Neural crest cell (in vitro differentiated cells): ENCODE measurements around the gene SCGB3A1. TPM values are rescaled to one million over a fixed set of nuclear protein-coding genes. Genes with fewer than 3 reads are reported as not detected.

ENCODE experiments used
- DNase-seq: peaks from one replicate; pipeline ENCODE4 v3.0.0; 2021; ENCODE audit warnings: low read depth, mixed read lengths, low spot score
- H3K27ac Mint-ChIP-seq: one replicate; pipeline ENCODE4 v1.8.0; 2021; ENCODE audit warnings: mild to moderate bottlenecking, mixed read lengths; ENCODE audit not compliant: unreplicated experiment
- H3K27me3 Mint-ChIP-seq: 2 replicates; pipeline ENCODE4 v1.8.0; 2021; ENCODE audit warnings: low read depth, mild to moderate bottlenecking, mixed read lengths
- H3K36me3 Mint-ChIP-seq: 2 replicates; pipeline ENCODE4 v1.8.0; 2021; ENCODE audit warnings: low read depth, mild to moderate bottlenecking, mixed read lengths
- H3K4me1 Mint-ChIP-seq: 2 replicates; pipeline ENCODE4 v1.8.0; 2021; ENCODE audit warnings: mixed read lengths
- H3K4me3 Mint-ChIP-seq: one replicate; pipeline ENCODE4 v1.8.0; 2021; ENCODE audit warnings: mild to moderate bottlenecking, mixed read lengths
- H3K9me3 Mint-ChIP-seq: 2 replicates; pipeline ENCODE4 v1.8.0; 2021; ENCODE audit warnings: mixed read lengths
- total RNA-seq: library from RNA; stranded (reverse); gene quantifications from 2 replicates; pipeline ENCODE4 v1.2.1, GENCODE V29; 2021
- TF ChIP-seq, protein P1 (sequence below): fragments of 200-600 bp; sonication (generic); conservative IDR thresholded peaks from 2 replicates; pipeline ENCODE4 v1.5.0; 2021; ENCODE audit warnings: antibody characterized with exemption, mild to moderate bottlenecking

Gene SCGB3A1
- total RNA-seq, 1 donor from 2014 or later: not detected

GRCh38 chr5:180594311-180595045, 3.2 kb upstream of the SCGB3A1 start:
- Mint-ChIP-seq H3K27me3 (peaks cover 38% of the 10 kb centered on the region), H3K27ac (no peak overlapping the region), H3K36me3 (peaks cover 3% of the 10 kb centered on the region), H3K4me3 (no peak overlapping the region), H3K4me1 (peaks cover 10% of the 10 kb centered on the region), H3K9me3 (no peaks in the 10 kb centered on the region)
- TF ChIP-seq, protein P1, sequence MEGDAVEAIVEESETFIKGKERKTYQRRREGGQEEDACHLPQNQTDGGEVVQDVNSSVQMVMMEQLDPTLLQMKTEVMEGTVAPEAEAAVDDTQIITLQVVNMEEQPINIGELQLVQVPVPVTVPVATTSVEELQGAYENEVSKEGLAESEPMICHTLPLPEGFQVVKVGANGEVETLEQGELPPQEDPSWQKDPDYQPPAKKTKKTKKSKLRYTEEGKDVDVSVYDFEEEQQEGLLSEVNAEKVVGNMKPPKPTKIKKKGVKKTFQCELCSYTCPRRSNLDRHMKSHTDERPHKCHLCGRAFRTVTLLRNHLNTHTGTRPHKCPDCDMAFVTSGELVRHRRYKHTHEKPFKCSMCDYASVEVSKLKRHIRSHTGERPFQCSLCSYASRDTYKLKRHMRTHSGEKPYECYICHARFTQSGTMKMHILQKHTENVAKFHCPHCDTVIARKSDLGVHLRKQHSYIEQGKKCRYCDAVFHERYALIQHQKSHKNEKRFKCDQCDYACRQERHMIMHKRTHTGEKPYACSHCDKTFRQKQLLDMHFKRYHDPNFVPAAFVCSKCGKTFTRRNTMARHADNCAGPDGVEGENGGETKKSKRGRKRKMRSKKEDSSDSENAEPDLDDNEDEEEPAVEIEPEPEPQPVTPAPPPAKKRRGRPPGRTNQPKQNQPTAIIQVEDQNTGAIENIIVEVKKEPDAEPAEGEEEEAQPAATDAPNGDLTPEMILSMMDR: no peak
- DNase-seq: no peak

DNA sequence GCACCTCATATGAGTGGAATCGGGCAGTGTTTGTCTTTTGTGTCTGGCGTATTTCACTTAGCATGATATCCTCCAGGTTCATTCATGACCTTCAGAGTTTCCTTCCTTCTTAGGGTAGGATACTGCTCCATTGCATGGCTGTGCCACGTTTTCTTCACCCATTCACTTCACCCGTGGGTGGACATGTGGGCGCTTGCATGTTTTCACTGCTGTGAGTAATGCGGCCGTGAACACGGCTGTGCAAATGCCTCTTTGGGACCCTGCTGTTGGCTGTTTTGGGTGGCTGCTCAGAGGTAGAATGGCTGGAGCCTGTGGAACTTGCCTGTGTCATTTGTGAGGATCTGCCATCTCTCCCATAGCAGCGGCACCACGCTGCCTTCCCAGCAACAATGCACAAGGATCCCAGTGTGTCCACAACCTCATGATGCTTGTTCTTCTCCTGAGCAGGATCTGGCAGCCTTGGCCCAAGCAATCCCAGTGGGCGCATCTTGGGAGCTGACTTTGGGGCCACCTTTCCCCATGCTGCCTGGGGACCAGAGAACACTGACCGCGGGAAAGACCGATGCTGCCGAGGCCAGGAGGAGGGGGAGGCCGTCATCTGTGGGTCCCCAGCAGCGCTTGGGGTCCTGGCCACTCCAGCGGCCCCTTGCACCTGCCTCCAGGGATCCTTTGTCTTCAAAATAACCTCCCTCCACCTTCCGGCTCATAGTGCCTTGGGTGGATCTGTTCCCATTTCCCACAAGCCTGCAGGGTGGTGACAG, 2.3 kb upstream of the SCGB3A1 start:
- H3K9me3 Mint-ChIP-seq: no peaks in the 10 kb centered on the region
- H3K27me3 Mint-ChIP-seq: peaks cover 47% of the 10 kb centered on the region
- DNase-seq: no peak
- H3K27ac Mint-ChIP-seq: no peak overlapping the region
- peaks cover 11% of the 10 kb centered on the region for H3K4me1 Mint-ChIP-seq
- H3K36me3 Mint-ChIP-seq: peaks cover 3% of the 10 kb centered on the region
- TF ChIP-seq, protein P1: no peak
- H3K4me3 Mint-ChIP-seq: peak overlapping the region; percentile 21

DNA sequence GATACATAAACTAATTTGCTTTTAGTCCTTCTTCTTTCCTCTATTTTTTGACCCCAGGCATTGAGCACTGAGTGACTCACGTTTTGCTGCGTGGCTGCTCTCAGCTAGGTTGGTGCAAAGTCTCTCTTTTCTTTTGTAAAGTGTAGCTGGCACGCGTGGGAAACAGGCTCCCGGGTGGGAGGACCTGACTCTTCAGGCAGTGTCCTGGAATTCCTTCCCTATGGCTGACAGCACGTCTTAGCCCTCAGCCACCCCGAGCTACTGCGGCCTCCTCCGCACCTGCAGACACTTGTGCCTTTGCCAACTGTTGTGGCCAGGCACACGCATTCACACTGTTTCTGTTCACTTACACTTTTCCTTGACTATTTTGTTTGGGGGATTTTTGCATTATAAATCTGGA, 877 bp upstream of the SCGB3A1 start:
- Mint-ChIP-seq H3K4me3 (peak overlapping the region; percentile 52), H3K9me3 (no peaks in the 10 kb centered on the region), H3K27me3 (peaks cover 61% of the 10 kb centered on the region), H3K36me3 (peaks cover 3% of the 10 kb centered on the region), H3K4me1 (peaks cover 11% of the 10 kb centered on the region), H3K27ac (no peak overlapping the region)
- TF ChIP-seq, protein P1: no peak
- DNase-seq: no peak

GRCh38 chr5:180590543-180591310, 572 bp downstream of the SCGB3A1 start:
- peaks cover 3% of the 10 kb centered on the region for H3K36me3 Mint-ChIP-seq
- DNase-seq: peak; percentile 6
- TF ChIP-seq, protein P1: no peak
- H3K27ac Mint-ChIP-seq: no peak overlapping the region
- no peak overlapping the region for H3K4me3 Mint-ChIP-seq
- H3K27me3 Mint-ChIP-seq: peaks cover 72% of the 10 kb centered on the region
- H3K4me1 Mint-ChIP-seq: peaks cover 11% of the 10 kb centered on the region
- H3K9me3 Mint-ChIP-seq: peaks cover 2% of the 10 kb centered on the region

DNA sequence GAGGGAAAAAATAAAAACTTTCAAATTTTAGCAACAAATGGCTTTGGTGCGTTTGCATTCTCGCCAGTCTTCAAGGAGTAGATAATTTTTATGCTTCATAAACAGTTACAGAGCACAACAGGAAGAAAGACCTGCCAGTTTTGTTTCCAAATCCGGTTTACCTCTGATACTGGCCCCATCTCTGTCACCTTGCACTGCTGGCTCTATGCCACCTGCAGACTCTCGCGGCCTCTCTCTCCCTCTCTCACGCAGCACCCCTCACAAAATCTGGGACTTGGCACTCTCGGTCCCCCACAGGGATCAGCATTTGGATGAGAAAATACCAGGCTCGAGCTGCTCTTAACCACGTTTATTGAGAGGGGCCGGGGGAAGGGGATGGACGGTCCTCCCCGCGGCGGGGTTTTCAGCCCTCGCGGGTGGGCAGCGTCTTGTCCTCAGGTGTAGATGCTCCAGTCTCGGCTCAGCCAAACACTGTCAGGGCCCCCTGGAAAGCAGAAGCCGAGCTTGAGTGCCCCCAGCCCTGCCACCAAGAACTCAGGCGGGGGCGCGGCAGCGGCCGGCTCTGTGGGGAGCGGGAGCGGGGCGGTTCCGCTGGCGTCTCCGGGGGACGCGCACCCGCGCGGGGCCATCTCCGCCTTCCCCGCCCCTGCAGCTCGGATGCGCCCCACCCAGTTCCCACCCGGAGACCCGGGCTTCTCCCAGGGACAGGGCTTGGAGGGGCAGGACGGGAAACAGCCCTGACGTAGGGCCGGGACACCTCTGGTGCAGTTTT, 1.3 kb downstream of the SCGB3A1 start:
- TF ChIP-seq, protein P1: no peak
- H3K9me3 Mint-ChIP-seq: peaks cover 6% of the 10 kb centered on the region
- DNase-seq: no peak
- peaks cover 4% of the 10 kb centered on the region for H3K36me3 Mint-ChIP-seq
- no peak overlapping the region for H3K27ac Mint-ChIP-seq
- peaks cover 79% of the 10 kb centered on the region for H3K27me3 Mint-ChIP-seq
- peaks cover 11% of the 10 kb centered on the region for H3K4me1 Mint-ChIP-seq
- peak overlapping the region; percentile 59 for H3K4me3 Mint-ChIP-seq
